PC-9 (cell line): ENCODE data around the gene PDLIM5. TPM values are rescaled to one million over a fixed set of nuclear protein-coding genes. Genes with fewer than 3 reads are reported as not detected.

ENCODE experiments used
- BruUV-seq: library from RNA; stranded (reverse); fragments of 400-500 nt; replicated peaks from 2 replicates; lab custom pipeline; 2021; lab: Mats Ljungman, UMichigan
- CTCF ChIA-PET: fragments of 300-600 bp; sonication (Branson Sonifier 250); formaldehyde crosslinking; loops from one replicate; lab custom pipeline; 2022; ENCODE audit warnings: antibody characterized with exemption; lab: Charles Lee
- POLR2A ChIA-PET: fragments of 300-600 bp; sonication (Branson Sonifier 250); formaldehyde crosslinking; loops from one replicate; lab custom pipeline; 2022; ENCODE audit warnings: antibody characterized with exemption; ENCODE audit not compliant: unreplicated experiment; lab: Charles Lee
- DNase-seq, 2 experiments: peaks; one replicate each; pipeline versions ENCODE4 v3.0.0 to v3.0.0-alpha.2; 2015 to 2022; ENCODE audit warnings: mixed read lengths in 1 of 2
- H2AFZ ChIP-seq: fragments of 200-600 bp; sonication (generic); 2 replicates; pipeline ENCODE4 v1.8.1; 2017; ENCODE audit warnings: antibody characterized with exemption
- H3F3A ChIP-seq: fragments of 200-600 bp; sonication (generic); 2 replicates; pipeline ENCODE4 v1.8.1; 2017; ENCODE audit warnings: antibody characterized with exemption, mild to moderate bottlenecking, low read depth; ENCODE audit not compliant: insufficient read depth
- H3K27ac ChIP-seq: fragments of 200-600 bp; sonication (generic); 2 replicates; pipeline ENCODE4 v1.6.1; 2016; ENCODE audit warnings: mixed run types
- H3K27me3 ChIP-seq: fragments of 200-600 bp; sonication (generic); 2 replicates; pipeline ENCODE4 v1.6.1; 2016; ENCODE audit warnings: low read depth, mixed run types; ENCODE audit not compliant: insufficient read depth
- H3K36me3 ChIP-seq: fragments of 200-600 bp; sonication (generic); 2 replicates; pipeline ENCODE4 v1.6.1; 2016; ENCODE audit warnings: low read depth, mixed run types
- H3K4me1 ChIP-seq: fragments of 200-600 bp; sonication (generic); replicated peaks from 2 replicates; pipeline ENCODE4 v1.6.1; 2016; ENCODE audit warnings: mixed run types; ENCODE audit not compliant: insufficient read depth
- H3K4me2 ChIP-seq: fragments of 200-600 bp; sonication (generic); 2 replicates; pipeline ENCODE4 v1.6.1; 2017; ENCODE audit warnings: mixed run types
- H3K4me3 ChIP-seq: fragments of 200-600 bp; sonication (generic); 2 replicates; pipeline ENCODE4 v1.6.1; 2016; ENCODE audit warnings: mixed run types
- H3K79me2 ChIP-seq: fragments of 200-600 bp; sonication (generic); 2 replicates; pipeline ENCODE4 v1.6.1; 2017; ENCODE audit warnings: low read depth, mixed run types
- H3K9me2 ChIP-seq: fragments of 200-600 bp; sonication (generic); 2 replicates; pipeline ENCODE4 v1.8.1; 2017; ENCODE audit warnings: mild to moderate bottlenecking; ENCODE audit not compliant: insufficient read depth
- H3K9me3 ChIP-seq: fragments of 200-600 bp; sonication (generic); 2 replicates; pipeline ENCODE4 v1.8.1; 2016; ENCODE audit warnings: low read depth; ENCODE audit not compliant: insufficient read depth
- H4K20me1 ChIP-seq: fragments of 200-600 bp; sonication (generic); 2 replicates; pipeline ENCODE4 v1.8.1; 2017; ENCODE audit not compliant: insufficient read depth
- CTCF ChIP-seq: fragments of 200-600 bp; sonication (generic); conservative IDR thresholded peaks from 2 replicates; pipeline ENCODE4 v1.6.1; 2017; ENCODE audit warnings: mixed run types, antibody characterized with exemption, mild to moderate bottlenecking, moderate library complexity
- EZH2 ChIP-seq: fragments of 200-600 bp; sonication (generic); IDR thresholded peaks from 2 replicates; pipeline ENCODE4 v1.8.0; 2017; ENCODE audit warnings: antibody characterized with exemption, low read depth
- intact Hi-C: fragments of 100-400 bp; cut with micrococcal nuclease; formaldehyde crosslinking; loops from one replicate; pipeline ENCODE4 v1.10.0; 2022; ENCODE audit not compliant: unreplicated experiment
- total RNA-seq: library from RNA; stranded (reverse); gene quantifications from 2 replicates; pipeline ENCODE4 v1.2.3, GENCODE V29; 2021

Gene PDLIM5
- total RNA-seq, 1 experiment from 2014 or later = 130 TPM

- no peaks in the 10 kb centered on the region for H3K9me3 ChIP-seq
- no peaks in the 10 kb centered on the region for H3K79me2 ChIP-seq
- no peak overlapping the region for H3K4me3 ChIP-seq
- no peaks in the 10 kb centered on the region for H3K27me3 ChIP-seq
- H3F3A ChIP-seq = no peaks in the 10 kb centered on the region
- intact Hi-C loops = no loop called here
- ChIA-PET CTCF (no interaction called here), POLR2A (no interaction called here)
- no peak overlapping the region for H3K27ac ChIP-seq
- TF ChIP-seq EZH2 = no peak
- TF ChIP-seq CTCF = no peak
- no peaks in the 10 kb centered on the region for H3K9me2 ChIP-seq
- BruUV-seq = no TSS peak
- H2AFZ ChIP-seq = no peak overlapping the region
- no peak overlapping the region for H3K4me2 ChIP-seq
- no peaks in the 10 kb centered on the region for H3K36me3 ChIP-seq
- no peak for DNase-seq
- no peaks in the 10 kb centered on the region for H4K20me1 ChIP-seq
- H3K4me1 ChIP-seq = no peaks in the 10 kb centered on the region
Observed at GRCh38 chr4:94673961-94674360, 222.2 kb downstream of the PDLIM5 start.

DNA sequence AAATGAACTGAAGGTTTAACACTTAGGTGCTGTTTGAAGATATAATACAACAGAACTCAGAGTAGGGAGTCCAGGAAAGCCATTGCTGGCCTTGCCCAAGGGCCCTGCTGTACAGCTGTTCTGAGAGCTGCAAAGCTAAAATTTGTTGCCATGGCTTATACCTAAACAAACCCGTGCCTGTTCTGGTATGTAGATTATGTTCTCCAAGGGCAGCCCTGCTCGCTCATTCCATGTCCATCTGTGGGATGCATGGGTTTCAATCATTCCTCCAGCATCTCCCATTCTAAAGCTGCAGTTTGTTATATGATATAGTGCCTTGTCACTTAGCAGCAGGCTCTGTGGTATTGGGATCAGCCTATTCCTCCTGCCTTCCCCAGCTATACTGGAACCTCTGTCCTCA, 225.2 kb downstream of the PDLIM5 start:
- DNase-seq = no peak
- H4K20me1 ChIP-seq = no peaks in the 10 kb centered on the region
- H3K4me3 ChIP-seq = no peak overlapping the region
- H2AFZ ChIP-seq = no peak overlapping the region
- H3K4me2 ChIP-seq = no peak overlapping the region
- ChIA-PET POLR2A (no interaction called here), CTCF (no interaction called here)
- no peaks in the 10 kb centered on the region for H3K79me2 ChIP-seq
- BruUV-seq = no TSS peak
- no peaks in the 10 kb centered on the region for H3K9me2 ChIP-seq
- no peaks in the 10 kb centered on the region for H3K4me1 ChIP-seq
- no peak for TF ChIP-seq CTCF
- no peak for TF ChIP-seq EZH2
- no peaks in the 10 kb centered on the region for H3K9me3 ChIP-seq
- intact Hi-C loops = loop anchor here (5.0 kb wide), 1 partner anchor 420 kb away; no protein-coding TSS in a partner anchor
- no peaks in the 10 kb centered on the region for H3K36me3 ChIP-seq
- no peaks in the 10 kb centered on the region for H3F3A ChIP-seq
- no peak overlapping the region for H3K27ac ChIP-seq
- no peaks in the 10 kb centered on the region for H3K27me3 ChIP-seq

DNA sequence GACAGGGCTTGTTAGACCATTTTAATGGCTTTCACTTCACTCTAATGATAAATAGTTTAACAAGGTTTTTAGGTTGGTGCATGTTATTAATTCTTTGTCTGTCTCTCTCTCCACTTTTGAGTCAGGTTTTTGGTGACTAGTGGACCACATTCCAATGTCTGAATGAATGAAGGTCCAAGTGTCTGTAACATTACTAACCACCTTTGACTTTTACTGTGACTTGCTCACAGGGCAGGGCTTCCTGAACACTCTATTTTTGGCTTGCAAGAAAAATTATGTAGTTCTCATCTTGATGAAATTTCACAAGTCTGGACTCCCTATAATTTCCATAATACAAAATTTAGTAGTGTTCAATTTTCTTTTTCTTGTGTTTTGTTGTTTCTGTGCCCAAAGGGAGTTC, 227.2 kb downstream of the PDLIM5 start:
- Histone ChIP-seq H2AFZ (no peak overlapping the region), H3K4me1 (no peaks in the 10 kb centered on the region), H3K27me3 (no peaks in the 10 kb centered on the region), H3K36me3 (no peaks in the 10 kb centered on the region), H3K9me3 (no peaks in the 10 kb centered on the region), H3F3A (no peaks in the 10 kb centered on the region), H3K4me2 (no peak overlapping the region), H3K79me2 (no peaks in the 10 kb centered on the region), H3K9me2 (no peaks in the 10 kb centered on the region), H4K20me1 (no peaks in the 10 kb centered on the region), H3K4me3 (no peak overlapping the region), H3K27ac (no peak overlapping the region)
- intact Hi-C loops = loop anchor here (5.0 kb wide), 1 partner anchor 418 kb away; no protein-coding TSS in a partner anchor
- DNase-seq = no peak
- TF ChIP-seq CTCF (no peak), EZH2 (no peak)
- no TSS peak for BruUV-seq
- CTCF ChIA-PET = no interaction called here
- POLR2A ChIA-PET = no interaction called here
